Calu3 (cell line): ENCODE data around the gene GREM2. TPM values are rescaled to one million over a fixed set of nuclear protein-coding genes. Genes with fewer than 3 reads are reported as not detected.

Experiments used
- BruUV-seq: library from RNA; stranded (reverse); fragments of 400-500 nt; replicated peaks from 2 replicates; lab custom pipeline; 2021; lab: Mats Ljungman, UMichigan
- CTCF ChIA-PET: fragments of 300-600 bp; sonication (Branson Sonifier 250); formaldehyde crosslinking; loops from one replicate; lab custom pipeline; 2022; ENCODE audit warnings: antibody characterized with exemption; lab: Charles Lee
- DNase-seq: peaks from one replicate; pipeline ENCODE4 v3.0.0; 2022
- H3K27ac Mint-ChIP-seq: one replicate; pipeline ENCODE4 v1.8.0; 2022; ENCODE audit warnings: mixed read lengths; ENCODE audit not compliant: unreplicated experiment
- H3K27me3 Mint-ChIP-seq: one replicate; pipeline ENCODE4 v1.8.0; 2022; ENCODE audit warnings: mixed read lengths; ENCODE audit not compliant: unreplicated experiment
- H3K36me3 Mint-ChIP-seq: one replicate; pipeline ENCODE4 v1.8.0; 2022; ENCODE audit warnings: mild to moderate bottlenecking, moderate library complexity, mixed read lengths; ENCODE audit not compliant: insufficient read depth, unreplicated experiment
- H3K4me1 Mint-ChIP-seq: one replicate; pipeline ENCODE4 v1.8.0; 2022; ENCODE audit warnings: mild to moderate bottlenecking, low read depth, mixed read lengths; ENCODE audit not compliant: unreplicated experiment
- H3K4me3 Mint-ChIP-seq: one replicate; pipeline ENCODE4 v1.8.0; 2022; ENCODE audit warnings: mild to moderate bottlenecking, low read depth, moderate library complexity, mixed read lengths; ENCODE audit not compliant: unreplicated experiment
- H3K9me3 Mint-ChIP-seq: one replicate; pipeline ENCODE4 v1.8.0; 2022; ENCODE audit warnings: low read depth, mixed read lengths; ENCODE audit not compliant: unreplicated experiment
- CTCF ChIP-seq: fragments of 200-600 bp; IDR thresholded peaks from one replicate; pipeline ENCODE4 v1.8.0; 2022; ENCODE audit warnings: antibody characterized with exemption; ENCODE audit not compliant: unreplicated experiment
- intact Hi-C: fragments of 100-400 bp; cut with micrococcal nuclease; formaldehyde crosslinking; loops from one replicate; pipeline ENCODE4 v1.10.0; 2022; ENCODE audit not compliant: unreplicated experiment
- total RNA-seq: library from RNA; stranded (reverse); gene quantifications from 2 replicates; pipeline ENCODE4 v1.2.3, GENCODE V29; 2022

Gene GREM2
- total RNA-seq, 1 experiment from 2014 or later: not detected

GRCh38 chr1:240652549-240652948 is 40.6 kb upstream of the GREM2 start:
- intact Hi-C loops: no loop called here
- H3K36me3 Mint-ChIP-seq: no peaks in the 10 kb centered on the region
- TF ChIP-seq CTCF: no peak
- no peaks in the 10 kb centered on the region for H3K4me1 Mint-ChIP-seq
- peaks cover 3% of the 10 kb centered on the region for H3K9me3 Mint-ChIP-seq
- no TSS peak for BruUV-seq
- H3K4me3 Mint-ChIP-seq: no peak overlapping the region
- CTCF ChIA-PET: no interaction called here
- H3K27me3 Mint-ChIP-seq: peaks cover 15% of the 10 kb centered on the region
- no peak overlapping the region for H3K27ac Mint-ChIP-seq
- DNase-seq: no peak

- Mint-ChIP-seq H3K27ac (no peak overlapping the region), H3K4me1 (no peaks in the 10 kb centered on the region), H3K4me3 (no peak overlapping the region), H3K36me3 (no peaks in the 10 kb centered on the region), H3K9me3 (peaks cover 3% of the 10 kb centered on the region), H3K27me3 (peaks cover 15% of the 10 kb centered on the region)
- DNase-seq: no peak
- TF ChIP-seq CTCF: no peak
- no TSS peak for BruUV-seq
- intact Hi-C loops: no loop called here
- CTCF ChIA-PET: no interaction called here
Measured at GRCh38 chr1:240650877-240651276, 38.9 kb upstream of the GREM2 start.

GRCh38 chr1:240649733-240650721 is 38.1 kb upstream of the GREM2 start:
- H3K27me3 Mint-ChIP-seq: peaks cover 15% of the 10 kb centered on the region
- TF ChIP-seq CTCF: no peak
- intact Hi-C loops: no loop called here
- H3K4me1 Mint-ChIP-seq: no peaks in the 10 kb centered on the region
- DNase-seq: no peak
- no peaks in the 10 kb centered on the region for H3K36me3 Mint-ChIP-seq
- no peak overlapping the region for H3K27ac Mint-ChIP-seq
- CTCF ChIA-PET: no interaction called here
- H3K9me3 Mint-ChIP-seq: peaks cover 3% of the 10 kb centered on the region
- BruUV-seq: no TSS peak
- no peak overlapping the region for H3K4me3 Mint-ChIP-seq

GRCh38 chr1:240646571-240647240 is 34.8 kb upstream of the GREM2 start:
- CTCF ChIA-PET: interaction anchor here (0.7 kb wide), 2 partner anchors 45 to 181 kb away, joined by 4 read pairs; no protein-coding TSS in a partner anchor
- no peak for DNase-seq

More at GRCh38 chr1:240646571-240647240, 34.8 kb upstream of the GREM2 start:
- no peaks in the 10 kb centered on the region for H3K4me1 Mint-ChIP-seq
- H3K4me3 Mint-ChIP-seq: no peak overlapping the region
- intact Hi-C loops: no loop called here
- no peak overlapping the region for H3K27ac Mint-ChIP-seq
- H3K36me3 Mint-ChIP-seq: no peaks in the 10 kb centered on the region
- TF ChIP-seq CTCF: no peak
- no peaks in the 10 kb centered on the region for H3K9me3 Mint-ChIP-seq
- BruUV-seq: no TSS peak
- peaks cover under 1% of the 10 kb centered on the region for H3K27me3 Mint-ChIP-seq
